GM13977 (cell line): Measurements from ENCODE around the gene OTULIN.

Experiments
- DNase-seq: peaks from one replicate; pipeline ENCODE4 v3.0.0; 2012; ENCODE audit warnings: low spot score
- in situ Hi-C: fragments of 300-500 bp; cut with MboI; formaldehyde crosslinking; loops from one replicate; pipeline ENCODE4 v1.12.0; 2022; ENCODE audit warnings: low sequenced_read_pairs, low pct_unique_long_range_greater_than_20kb, mixed read lengths, inconsistent platforms; ENCODE audit not compliant: unreplicated experiment
- TF ChIP-seq, protein P1 (sequence below): IDR thresholded peaks from 2 replicates; pipeline ENCODE4 v1.5.1; 2012; ENCODE audit warnings: mild to moderate bottlenecking, control low read depth; ENCODE audit not compliant: insufficient read depth; ENCODE audit errors: extremely low read depth, missing control alignments

Gene OTULIN

DNA sequence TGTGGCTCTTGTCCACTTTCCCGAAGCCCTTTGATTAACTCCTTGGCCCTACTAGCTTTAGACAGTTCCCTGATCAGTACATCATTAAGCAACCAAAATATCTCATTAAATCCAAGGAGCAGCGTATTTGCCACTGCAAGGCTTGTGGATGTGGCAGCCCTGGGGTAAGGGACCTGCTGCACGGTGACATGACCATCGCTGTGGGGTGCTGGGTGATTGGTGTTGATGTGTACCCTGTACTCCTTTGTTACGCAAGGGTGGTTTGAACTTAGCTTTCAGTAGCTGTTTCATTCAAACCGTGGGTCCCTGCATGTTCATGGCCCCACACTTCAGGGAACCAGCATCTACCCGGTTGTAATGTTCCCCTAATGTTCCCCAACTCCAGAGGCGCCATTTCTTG lies 41.0 kb downstream of the OTULIN start:
- TF ChIP-seq, protein P1, sequence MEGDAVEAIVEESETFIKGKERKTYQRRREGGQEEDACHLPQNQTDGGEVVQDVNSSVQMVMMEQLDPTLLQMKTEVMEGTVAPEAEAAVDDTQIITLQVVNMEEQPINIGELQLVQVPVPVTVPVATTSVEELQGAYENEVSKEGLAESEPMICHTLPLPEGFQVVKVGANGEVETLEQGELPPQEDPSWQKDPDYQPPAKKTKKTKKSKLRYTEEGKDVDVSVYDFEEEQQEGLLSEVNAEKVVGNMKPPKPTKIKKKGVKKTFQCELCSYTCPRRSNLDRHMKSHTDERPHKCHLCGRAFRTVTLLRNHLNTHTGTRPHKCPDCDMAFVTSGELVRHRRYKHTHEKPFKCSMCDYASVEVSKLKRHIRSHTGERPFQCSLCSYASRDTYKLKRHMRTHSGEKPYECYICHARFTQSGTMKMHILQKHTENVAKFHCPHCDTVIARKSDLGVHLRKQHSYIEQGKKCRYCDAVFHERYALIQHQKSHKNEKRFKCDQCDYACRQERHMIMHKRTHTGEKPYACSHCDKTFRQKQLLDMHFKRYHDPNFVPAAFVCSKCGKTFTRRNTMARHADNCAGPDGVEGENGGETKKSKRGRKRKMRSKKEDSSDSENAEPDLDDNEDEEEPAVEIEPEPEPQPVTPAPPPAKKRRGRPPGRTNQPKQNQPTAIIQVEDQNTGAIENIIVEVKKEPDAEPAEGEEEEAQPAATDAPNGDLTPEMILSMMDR = no peak
- no peak for DNase-seq
- in situ Hi-C loops = no loop called here

DNA sequence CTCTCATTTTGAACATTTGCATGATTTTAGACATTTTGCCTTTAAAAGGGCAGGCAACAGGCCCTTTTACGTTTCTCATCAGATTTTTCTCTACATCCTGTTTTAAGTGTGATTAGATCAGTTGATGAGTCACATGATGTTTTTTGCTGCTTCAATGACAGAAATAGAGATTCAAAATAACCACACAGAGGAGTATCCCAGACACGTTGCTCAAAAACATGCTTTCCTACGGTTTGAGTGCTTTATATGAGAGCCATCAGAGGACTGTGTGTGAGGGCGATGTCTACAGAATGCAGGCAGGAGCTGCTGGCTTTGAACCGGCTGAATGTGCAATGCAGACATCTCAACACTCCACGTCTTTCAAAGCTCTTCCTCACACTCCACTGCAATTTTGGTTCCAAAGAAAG lies 42.1 kb downstream of the OTULIN start:
- DNase-seq = no peak
- TF ChIP-seq, protein P1 = no peak
- in situ Hi-C loops = no loop called here

DNA sequence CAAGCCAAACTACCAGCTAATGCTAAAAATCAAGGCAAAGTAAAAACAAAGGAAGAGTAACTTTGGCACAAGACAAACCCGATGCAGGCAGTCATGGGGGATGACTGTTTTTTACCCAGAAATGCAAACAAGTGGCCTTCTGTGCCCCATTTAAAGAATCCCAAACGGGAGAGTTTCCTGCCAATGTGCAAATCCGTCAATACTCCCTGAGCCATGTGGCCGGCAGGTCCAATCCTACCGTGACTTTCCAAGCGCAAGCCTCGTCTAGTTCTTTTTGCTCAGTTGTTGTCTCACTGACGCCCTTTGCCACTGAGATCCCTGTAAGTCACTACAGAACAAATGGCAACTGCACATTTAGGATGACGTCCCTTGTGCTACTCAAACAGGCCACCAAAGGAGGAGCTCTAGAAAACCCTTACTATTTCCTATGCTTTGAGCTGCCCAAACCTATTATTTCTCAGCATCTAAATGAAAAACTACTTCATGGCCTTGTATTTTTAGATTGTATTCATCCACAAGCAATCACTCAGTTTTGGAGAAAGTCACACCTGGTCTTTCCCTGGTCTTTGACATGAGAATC lies 43.4 kb downstream of the OTULIN start:
- TF ChIP-seq, protein P1 = no peak
- in situ Hi-C loops = no loop called here
- no peak for DNase-seq

DNA sequence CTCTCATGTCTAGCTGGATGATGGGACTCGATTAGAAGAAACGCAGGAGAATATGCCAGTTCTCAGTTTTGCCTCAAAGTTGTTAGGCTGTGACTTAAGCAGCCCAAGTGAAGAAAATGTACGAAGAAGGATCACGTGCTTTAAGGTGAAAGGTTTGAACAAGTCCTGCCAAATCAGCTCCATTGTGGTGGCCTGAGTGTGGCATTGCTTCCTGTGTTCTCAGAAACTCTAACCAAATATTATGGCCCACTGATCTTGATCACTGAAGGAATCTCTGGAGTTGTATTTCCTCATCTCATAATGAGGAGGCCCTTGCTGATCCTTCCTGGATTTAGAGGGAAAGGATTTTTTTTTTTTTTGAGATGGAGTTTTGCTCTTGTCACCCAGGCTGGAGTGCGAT lies 44.0 kb downstream of the OTULIN start:
- TF ChIP-seq, protein P1 = no peak
- no peak for DNase-seq
- in situ Hi-C loops = no loop called here

DNA sequence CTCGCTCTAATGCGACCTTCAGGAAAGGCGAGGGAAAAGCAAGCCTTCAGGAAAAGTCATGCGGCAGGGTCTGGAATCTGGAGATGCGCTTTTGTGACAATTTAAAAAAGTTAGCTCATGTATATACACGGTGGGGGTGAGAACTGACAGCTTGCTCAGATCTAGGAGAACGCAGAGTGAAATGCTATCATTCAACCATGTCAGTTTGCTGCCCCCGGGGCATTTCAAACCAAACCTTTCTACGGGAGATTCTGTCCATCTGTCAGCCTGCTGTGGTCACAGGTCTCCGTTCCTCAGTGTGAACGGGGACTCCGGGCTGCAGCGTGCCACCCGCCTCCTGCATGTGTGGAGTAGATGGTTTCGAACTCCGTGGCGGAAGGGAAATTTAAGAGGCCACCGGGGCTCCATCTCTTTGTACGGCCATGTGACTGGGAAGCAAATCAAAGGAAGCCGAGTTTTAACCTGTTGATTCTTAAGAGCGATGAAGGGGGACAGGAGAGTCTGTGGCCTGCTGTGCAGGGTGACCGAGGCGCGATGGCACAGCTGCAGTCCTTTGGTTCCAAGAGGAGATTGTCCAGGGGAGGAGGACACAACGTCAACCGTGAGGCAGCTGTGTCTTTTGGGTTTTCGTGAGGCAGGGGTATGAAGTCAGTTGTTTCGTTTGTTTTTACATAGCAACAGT lies 45.9 kb downstream of the OTULIN start:
- TF ChIP-seq, protein P1 = no peak
- in situ Hi-C loops = no loop called here

DNA sequence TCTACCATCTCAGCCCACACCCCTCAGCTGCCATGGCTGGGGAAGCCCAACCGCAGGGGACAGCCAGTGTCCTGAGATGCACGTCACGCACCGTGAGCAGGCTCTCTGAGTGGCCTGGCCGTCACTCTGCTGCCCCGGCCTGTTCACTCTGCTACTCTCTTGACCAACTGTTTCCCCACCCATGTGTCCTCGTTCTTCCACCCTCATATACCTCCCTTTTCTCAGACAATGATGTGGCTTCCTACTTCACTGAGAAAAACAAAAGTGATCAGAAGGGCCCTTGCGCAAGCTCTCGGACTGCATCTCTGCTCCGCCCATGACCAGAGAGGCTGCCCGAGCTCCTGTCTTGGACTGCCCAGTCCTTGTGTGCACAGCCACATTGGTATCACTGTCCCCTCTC lies 47.6 kb downstream of the OTULIN start:
- in situ Hi-C loops = no loop called here
- TF ChIP-seq, protein P1 = no peak
- no peak for DNase-seq

More for the DNA sequence above, 45.9 kb downstream of the OTULIN start:
- DNase-seq = no peak
